GM19324 (cell line): Measurements from ENCODE around the gene CNFN.

Experiments
- ATAC-seq: cut with Tn5 transposase; IDR thresholded peaks from one replicate; pipeline ENCODE4 v1.9.1; 2021; ENCODE audit warnings: mild to moderate bottlenecking, moderate library complexity; ENCODE audit not compliant: unreplicated experiment, low FRiP score

The CNFN gene

GRCh38 chr19:42376177-42376555 lies 13.9 kb downstream of the CNFN start:
- ATAC-seq, result no peak

- ATAC-seq, result no peak
Observed at GRCh38 chr19:42375415-42376176, 14.5 kb downstream of the CNFN start.

- ATAC-seq, result no peak
Observed at GRCh38 chr19:42374826-42375376, 15.2 kb downstream of the CNFN start.

GRCh38 chr19:42370626-42371175 lies 19.4 kb downstream of the CNFN start:
- no peak for ATAC-seq

GRCh38 chr19:42370068-42370520 lies 20.0 kb downstream of the CNFN start:
- ATAC-seq, result no peak

- ATAC-seq, result no peak
Observed at GRCh38 chr19:42369433-42370067, 20.5 kb downstream of the CNFN start.

- ATAC-seq, result no peak
Observed at GRCh38 chr19:42368765-42369164, 21.3 kb downstream of the CNFN start.

GRCh38 chr19:42368360-42368759 lies 21.7 kb downstream of the CNFN start:
- no peak for ATAC-seq

GRCh38 chr19:42367929-42368328 lies 22.2 kb downstream of the CNFN start:
- no peak for ATAC-seq

GRCh38 chr19:42366673-42367072 lies 23.4 kb downstream of the CNFN start:
- no peak for ATAC-seq

- ATAC-seq, result no peak
Observed at GRCh38 chr19:42363614-42364346, 26.3 kb downstream of the CNFN start.

- no peak for ATAC-seq
Observed at GRCh38 chr19:42362891-42363440, 27.1 kb downstream of the CNFN start.

GRCh38 chr19:42362342-42362741 lies 27.8 kb downstream of the CNFN start:
- no peak for ATAC-seq

GRCh38 chr19:42361545-42361910 lies 28.6 kb downstream of the CNFN start:
- ATAC-seq, result no peak

- no peak for ATAC-seq
Observed at GRCh38 chr19:42360787-42361544, 29.1 kb downstream of the CNFN start.

- ATAC-seq, result no peak
Observed at GRCh38 chr19:42357290-42357689, 32.8 kb downstream of the CNFN start.

- no peak for ATAC-seq
Observed at GRCh38 chr19:42356686-42357085, 33.4 kb downstream of the CNFN start.

GRCh38 chr19:42355896-42356295 lies 34.2 kb downstream of the CNFN start:
- ATAC-seq, result no peak

- ATAC-seq, result no peak
Observed at GRCh38 chr19:42353341-42354015, 36.6 kb downstream of the CNFN start.
